HepG2 (cell line): ENCODE results near the gene AP3D1. TPM values are rescaled to one million over a fixed set of nuclear protein-coding genes. Genes with fewer than 3 reads are reported as not detected.
A peak's percentile ranks its signal among the peaks of the same experiment; 100 is the strongest.

Source experiments
- ETV5 ChIP-seq: IDR thresholded peaks from 2 replicates; pipeline ENCODE4 v1.6.1; 2018; ENCODE audit warnings: missing biosample characterization, missing genetic modification reagents, inconsistent platforms, borderline replicate concordance
- FOXJ3 ChIP-seq: sonication (generic); formaldehyde crosslinking; IDR thresholded peaks from 2 replicates; pipeline ENCODE4 v1.4.0; 2020; ENCODE audit warnings: missing genetic modification reagents, mild to moderate bottlenecking, borderline replicate concordance
- GATAD1 ChIP-seq: IDR thresholded peaks from 2 replicates; pipeline ENCODE4 v1.6.1; 2016; ENCODE audit warnings: missing genetic modification reagents, missing compliant biosample characterization
- HCFC1 ChIP-seq: fragments of 150-350 bp; IDR thresholded peaks from 2 replicates; pipeline ENCODE4 v1.6.1; 2014; ENCODE audit warnings: low read depth, low read length
- HES4 ChIP-seq: sonication (generic); formaldehyde crosslinking; IDR thresholded peaks from 2 replicates; pipeline ENCODE4 v1.9.0; 2021; ENCODE audit warnings: mild to moderate bottlenecking, missing genetic modification reagents, borderline replicate concordance
- JUNB ChIP-seq: sonication (generic); formaldehyde crosslinking; IDR thresholded peaks from 2 replicates; pipeline ENCODE4 v1.8.0; 2022; ENCODE audit warnings: missing genetic modification reagents, mild to moderate bottlenecking, borderline replicate concordance
- PAXIP1 ChIP-seq: sonication (generic); formaldehyde crosslinking; conservative IDR thresholded peaks from 2 replicates; pipeline ENCODE4 v1.4.0; 2020; ENCODE audit warnings: mild to moderate bottlenecking, missing genetic modification reagents, moderate library complexity
- RBFOX2 ChIP-seq: fragments of 200-400 bp; formaldehyde crosslinking; IDR thresholded peaks from 2 replicates; pipeline ENCODE4 v1.6.1; 2017; ENCODE audit warnings: low read depth, mild to moderate bottlenecking, low read length
- SATB2 ChIP-seq: sonication (generic); formaldehyde crosslinking; IDR thresholded peaks from 2 replicates; pipeline ENCODE4 v1.5.0; 2020; ENCODE audit warnings: missing genetic modification reagents
- TEAD3 ChIP-seq: optimal IDR thresholded peaks from 2 replicates; pipeline ENCODE3; 2016; ENCODE audit warnings: borderline replicate concordance
- ZMAT5 ChIP-seq: sonication (generic); formaldehyde crosslinking; IDR thresholded peaks from 2 replicates; pipeline ENCODE4 v1.5.0; 2020; ENCODE audit warnings: mild to moderate bottlenecking, low read depth, missing genetic modification reagents, borderline replicate concordance
- ZNF205 ChIP-seq: IDR thresholded peaks from 2 replicates; pipeline ENCODE4 v1.6.1; 2018; ENCODE audit warnings: missing biosample characterization, missing genetic modification reagents
- ZNF530 ChIP-seq: sonication (generic); formaldehyde crosslinking; IDR thresholded peaks from 2 replicates; pipeline ENCODE4 v1.5.0; 2020; ENCODE audit warnings: low read depth, mild to moderate bottlenecking, missing genetic modification reagents
- ZNF615 ChIP-seq: sonication (generic); formaldehyde crosslinking; IDR thresholded peaks from 2 replicates; pipeline ENCODE4 v1.5.0; 2020; ENCODE audit warnings: mild to moderate bottlenecking, missing genetic modification reagents, borderline replicate concordance
- ZNF674 ChIP-seq: sonication (generic); formaldehyde crosslinking; IDR thresholded peaks from 2 replicates; pipeline ENCODE4 v1.5.0; 2020; ENCODE audit warnings: low read depth, mild to moderate bottlenecking, missing genetic modification reagents
- ZNF780A ChIP-seq: sonication (generic); formaldehyde crosslinking; IDR thresholded peaks from 2 replicates; pipeline ENCODE4 v1.8.0; 2022; ENCODE audit warnings: mild to moderate bottlenecking, missing genetic modification reagents, moderate library complexity
- polyA plus RNA-seq, 8 experiments: library from polyadenylated mRNA; depleted of rRNA in 3 of 8; stranded (reverse) in 7 of 8; unstranded in 1 of 8; fragments of >200 nt; fragmentation: Illumina TruSeq in 4 of 8; extraction: Trizol in 4 of 8; gene quantifications; 2 replicates each; pipeline versions ENCODE4 v1.2.1 to v1.2.3, GENCODE V29; 2011 to 2016; ENCODE audit warnings: low read depth in 4 of 8, missing spikeins in 1 of 8, mixed read lengths in 1 of 8; ENCODE audit not compliant: insufficient read depth in 1 of 8
- total RNA-seq, 5 experiments: library from RNA; depleted of rRNA; stranded (reverse); fragments of >200 nt; fragmentation: Illumina TruSeq; extraction: Trizol; gene quantifications; 2 replicates each; pipeline ENCODE4 v1.2.3, GENCODE V29; 2016; ENCODE audit warnings: low read depth in 1 of 5
- TF ChIP-seq, protein P1 (sequence below): sonication (generic); formaldehyde crosslinking; IDR thresholded peaks from 2 replicates; pipeline ENCODE4 v1.4.0; 2020; ENCODE audit warnings: low read depth, mild to moderate bottlenecking, missing genetic modification reagents
- TF ChIP-seq, protein P2 (sequence below), 2 experiments: IDR thresholded peaks; 2 replicates each; pipeline ENCODE4 v1.6.1; 2011 to 2012; ENCODE audit warnings: low read length in 2 of 2, borderline replicate concordance in 1 of 2, low read depth in 1 of 2, mild to moderate bottlenecking in 1 of 2, moderate library complexity in 1 of 2

AP3D1 gene
- total and polyA plus RNA-seq, 2 of the 13 experiments (the other 11 are each of a cell fraction or from before 2014, with no cell fraction given) = 68.0 to 82.6 TPM

- TF ChIP-seq, protein P1, sequence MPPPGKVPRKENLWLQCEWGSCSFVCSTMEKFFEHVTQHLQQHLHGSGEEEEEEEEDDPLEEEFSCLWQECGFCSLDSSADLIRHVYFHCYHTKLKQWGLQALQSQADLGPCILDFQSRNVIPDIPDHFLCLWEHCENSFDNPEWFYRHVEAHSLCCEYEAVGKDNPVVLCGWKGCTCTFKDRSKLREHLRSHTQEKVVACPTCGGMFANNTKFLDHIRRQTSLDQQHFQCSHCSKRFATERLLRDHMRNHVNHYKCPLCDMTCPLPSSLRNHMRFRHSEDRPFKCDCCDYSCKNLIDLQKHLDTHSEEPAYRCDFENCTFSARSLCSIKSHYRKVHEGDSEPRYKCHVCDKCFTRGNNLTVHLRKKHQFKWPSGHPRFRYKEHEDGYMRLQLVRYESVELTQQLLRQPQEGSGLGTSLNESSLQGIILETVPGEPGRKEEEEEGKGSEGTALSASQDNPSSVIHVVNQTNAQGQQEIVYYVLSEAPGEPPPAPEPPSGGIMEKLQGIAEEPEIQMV = no peak
- no peak for TF ChIP-seq RBFOX2
- TF ChIP-seq PAXIP1 = 0 out of 2 replicates have a peak, but pooled peaks have one; percentile 27
- TF ChIP-seq FOXJ3 (CRISPR knock-in tag) = no peak
- no peak for TF ChIP-seq ZNF780A (CRISPR knock-in tag)
- TF ChIP-seq, protein P2, sequence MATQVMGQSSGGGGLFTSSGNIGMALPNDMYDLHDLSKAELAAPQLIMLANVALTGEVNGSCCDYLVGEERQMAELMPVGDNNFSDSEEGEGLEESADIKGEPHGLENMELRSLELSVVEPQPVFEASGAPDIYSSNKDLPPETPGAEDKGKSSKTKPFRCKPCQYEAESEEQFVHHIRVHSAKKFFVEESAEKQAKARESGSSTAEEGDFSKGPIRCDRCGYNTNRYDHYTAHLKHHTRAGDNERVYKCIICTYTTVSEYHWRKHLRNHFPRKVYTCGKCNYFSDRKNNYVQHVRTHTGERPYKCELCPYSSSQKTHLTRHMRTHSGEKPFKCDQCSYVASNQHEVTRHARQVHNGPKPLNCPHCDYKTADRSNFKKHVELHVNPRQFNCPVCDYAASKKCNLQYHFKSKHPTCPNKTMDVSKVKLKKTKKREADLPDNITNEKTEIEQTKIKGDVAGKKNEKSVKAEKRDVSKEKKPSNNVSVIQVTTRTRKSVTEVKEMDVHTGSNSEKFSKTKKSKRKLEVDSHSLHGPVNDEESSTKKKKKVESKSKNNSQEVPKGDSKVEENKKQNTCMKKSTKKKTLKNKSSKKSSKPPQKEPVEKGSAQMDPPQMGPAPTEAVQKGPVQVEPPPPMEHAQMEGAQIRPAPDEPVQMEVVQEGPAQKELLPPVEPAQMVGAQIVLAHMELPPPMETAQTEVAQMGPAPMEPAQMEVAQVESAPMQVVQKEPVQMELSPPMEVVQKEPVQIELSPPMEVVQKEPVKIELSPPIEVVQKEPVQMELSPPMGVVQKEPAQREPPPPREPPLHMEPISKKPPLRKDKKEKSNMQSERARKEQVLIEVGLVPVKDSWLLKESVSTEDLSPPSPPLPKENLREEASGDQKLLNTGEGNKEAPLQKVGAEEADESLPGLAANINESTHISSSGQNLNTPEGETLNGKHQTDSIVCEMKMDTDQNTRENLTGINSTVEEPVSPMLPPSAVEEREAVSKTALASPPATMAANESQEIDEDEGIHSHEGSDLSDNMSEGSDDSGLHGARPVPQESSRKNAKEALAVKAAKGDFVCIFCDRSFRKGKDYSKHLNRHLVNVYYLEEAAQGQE (IDR thresholded peaks at IDR 0.05; ENCODE audit: borderline replicate concordance in 1 of 2, low read depth in 1 of 2, low read length in 2 of 2) = no peak
- no peak for TF ChIP-seq JUNB (CRISPR knock-in tag)
- no peak for TF ChIP-seq ZMAT5 (CRISPR knock-in tag)
- TF ChIP-seq ZNF205 (CRISPR knock-in tag) = 0 out of 2 replicates have a peak, but pooled peaks have one; percentile 10
- no peak for TF ChIP-seq HCFC1
- no peak; the same call in 1 of the 2 replicates for TF ChIP-seq HES4
- no peak for TF ChIP-seq GATAD1 (CRISPR knock-in tag)
- TF ChIP-seq ETV5 = no peak
- TF ChIP-seq ZNF530 (CRISPR knock-in tag) = no peak
- TF ChIP-seq SATB2 (CRISPR knock-in tag) = no peak
- TF ChIP-seq ZNF615 (CRISPR knock-in tag) = no peak
- no peak for TF ChIP-seq ZNF674 (CRISPR knock-in tag)
- no peak for TF ChIP-seq TEAD3 (CRISPR knock-in tag)
Observed at GRCh38 chr19:2064788-2065524, 86.4 kb downstream of the AP3D1 start (continued).
